Measurements from ENCODE around the gene RWDD3. TPM values are rescaled to one million over a fixed set of nuclear protein-coding genes. Genes with fewer than 3 reads are reported as not detected.

Gene RWDD3
- total RNA-seq, 1 donor: 12.5 TPM

- H3K4me3 ChIP-seq (ENCODE audit: low read depth, low read length): no peak overlapping the region
- TF ChIP-seq CTCF (IDR thresholded peaks at IDR 0.05; ENCODE audit: insufficient read depth, low read length): no peak
- no peak for DNase-seq (ENCODE audit: low read depth)
These were observed 50.4 kb downstream of the RWDD3 start for GRCh38 chr1:95284420-95284819.

GRCh38 chr1:95286479-95286878 is 52.5 kb downstream of the RWDD3 start:
- no peak overlapping the region for H3K4me3 ChIP-seq (ENCODE audit: low read depth, low read length)
- no peak for DNase-seq (ENCODE audit: low read depth)
- TF ChIP-seq CTCF (IDR thresholded peaks at IDR 0.05; ENCODE audit: insufficient read depth, low read length): no peak

GRCh38 chr1:95287081-95287480 is 53.1 kb downstream of the RWDD3 start:
- H3K4me3 ChIP-seq (ENCODE audit: low read depth, low read length): no peak overlapping the region
- no peak for TF ChIP-seq CTCF (IDR thresholded peaks at IDR 0.05; ENCODE audit: insufficient read depth, low read length)
- DNase-seq (ENCODE audit: low read depth): no peak

- DNase-seq (ENCODE audit: low read depth): no peak
- H3K4me3 ChIP-seq (ENCODE audit: low read depth, low read length): no peak overlapping the region
- TF ChIP-seq CTCF (IDR thresholded peaks at IDR 0.05; ENCODE audit: insufficient read depth, low read length): no peak
These were observed 53.8 kb downstream of the RWDD3 start for GRCh38 chr1:95287825-95288224.

Other genes starting within 250 kb of the RWDD3 start
- gene ALG14, start 161.3 kb upstream of the RWDD3 start, total RNA-seq (ENCODE audit: low replicate concordance): 1.2 and 2.4 TPM in 2 replicates
- gene TLCD4, start 116.9 kb upstream of the RWDD3 start, total RNA-seq (ENCODE audit: low replicate concordance): 0.25 and 0.36 TPM in 2 replicates

Data from fibroblast of the aortic adventitia (primary cell).